ENCODE results near the gene RGS7. TPM values are rescaled to one million over a fixed set of nuclear protein-coding genes. Genes with fewer than 3 reads are reported as not detected.

RGS7 gene
- total and polyA plus RNA-seq, 2 of the 4 experiments (the other 2 are of a cell fraction) = 0.58 to 0.72 TPM

GRCh38 chr1:240844486-240844885 is 512.5 kb downstream of the RGS7 start:
- no peak overlapping the region for H3K4me3 ChIP-seq (ENCODE audit: insufficient read depth, low read depth, low read length)
- H4K91ac ChIP-seq (ENCODE audit: insufficient read depth, low read depth, low read length) = no peak overlapping the region
- no peak overlapping the region for H2AFZ ChIP-seq (replicated peaks; ENCODE audit: low read length, poor library complexity)
- dilution Hi-C loops (cut with HindIII; ENCODE audit: low sequenced_read_pairs, unreplicated experiment) = no loop called here
- no peak overlapping the region for H3K27ac ChIP-seq (ENCODE audit: insufficient read depth, low read length)
- TF ChIP-seq RAD21 (IDR thresholded peaks at IDR 0.05; ENCODE audit: low read length) (no peak), RCOR1 (IDR thresholded peaks at IDR 0.05; ENCODE audit: insufficient replicate concordance, low read length) (no peak), RFX5 (IDR thresholded peaks at IDR 0.05; ENCODE audit: low read depth, low read length) (no peak), BHLHE40 (IDR thresholded peaks at IDR 0.05; ENCODE audit: low read depth, low read length) (no peak), USF2 (IDR thresholded peaks at IDR 0.05; ENCODE audit: low read depth, low read length) (no peak), CEBPB (IDR thresholded peaks at IDR 0.05; ENCODE audit: low read depth, low read length) (no peak), CTCF (conservative IDR thresholded peaks at IDR 0.05; ENCODE audit: low read depth, low read length) (no peak), POLR2A (IDR thresholded peaks at IDR 0.05; ENCODE audit: low read depth, low read length) (no peak), MAZ (IDR thresholded peaks at IDR 0.05; ENCODE audit: borderline replicate concordance, low read depth, low read length) (no peak), FOS (IDR thresholded peaks at IDR 0.05; ENCODE audit: low read depth, low read length) (no peak), SMC3 (IDR thresholded peaks at IDR 0.05; ENCODE audit: low read depth, low read length) (no peak)
- TF ChIP-seq, protein P1, sequence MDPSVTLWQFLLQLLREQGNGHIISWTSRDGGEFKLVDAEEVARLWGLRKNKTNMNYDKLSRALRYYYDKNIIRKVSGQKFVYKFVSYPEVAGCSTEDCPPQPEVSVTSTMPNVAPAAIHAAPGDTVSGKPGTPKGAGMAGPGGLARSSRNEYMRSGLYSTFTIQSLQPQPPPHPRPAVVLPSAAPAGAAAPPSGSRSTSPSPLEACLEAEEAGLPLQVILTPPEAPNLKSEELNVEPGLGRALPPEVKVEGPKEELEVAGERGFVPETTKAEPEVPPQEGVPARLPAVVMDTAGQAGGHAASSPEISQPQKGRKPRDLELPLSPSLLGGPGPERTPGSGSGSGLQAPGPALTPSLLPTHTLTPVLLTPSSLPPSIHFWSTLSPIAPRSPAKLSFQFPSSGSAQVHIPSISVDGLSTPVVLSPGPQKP (IDR thresholded peaks at IDR 0.05; ENCODE audit: borderline replicate concordance, low read depth, low read length) = no peak
- no peaks in the 10 kb centered on the region for H3K4me1 ChIP-seq (ENCODE audit: control insufficient read depth, insufficient read depth, low read length)
- no peak overlapping the region for H2BK5ac ChIP-seq (ENCODE audit: low read depth, low read length, poor library complexity, severe bottlenecking)
- no peak overlapping the region for H3K4ac ChIP-seq (ENCODE audit: low read depth, low read length)
- H3K9me3 ChIP-seq (ENCODE audit: control insufficient read depth, insufficient read depth, low read length) = no peaks in the 10 kb centered on the region
- DNase-seq = no peak
- no peak overlapping the region for H4K8ac ChIP-seq (ENCODE audit: low read depth in 2 of 2, low read length in 2 of 2)
- H2BK20ac ChIP-seq (ENCODE audit: low read depth, low read length) = no peak overlapping the region
- no peak overlapping the region for H2BK15ac ChIP-seq (ENCODE audit: low read depth, low read length)
- H3K14ac ChIP-seq (replicated peaks; ENCODE audit: low read depth, low read length) = no peak overlapping the region
- no CpG with 5 or more reads among the region's 1 CpG for WGBS, 2 experiments (ENCODE audit: extremely low coverage in 2 of 2, insufficient read length in 1 of 2)
- H3K79me1 ChIP-seq (ENCODE audit: low read depth in 1 of 2, low read length in 2 of 2) = no peaks in the 10 kb centered on the region
- intact Hi-C loops (cut with micrococcal nuclease) = no loop called here
- no peak overlapping the region for H3K56ac ChIP-seq (ENCODE audit: extremely low read depth, insufficient read depth, low read length)
- no peak overlapping the region for H3K4me2 ChIP-seq (ENCODE audit: low read depth, low read length)
- ChIA-PET CTCF (no interaction called here), POLR2A (ENCODE audit: unreplicated experiment) (no interaction called here)
- H3K27me3 ChIP-seq (ENCODE audit: control insufficient read depth, insufficient read depth, low read length) = peaks cover 3% of the 10 kb centered on the region; the same call in 1 of the 2 replicates
- no peak overlapping the region for H3K23ac ChIP-seq (ENCODE audit: low read depth, low read length)
- in situ Hi-C loops (cut with MboI; ENCODE audit: low sequenced_read_pairs) = no loop called here
- no peak overlapping the region for H3K9ac ChIP-seq (ENCODE audit: low read depth, low read length)
- H2BK120ac ChIP-seq (ENCODE audit: low read depth, low read length) = no peak overlapping the region
- no peak for ATAC-seq (ENCODE audit: low read depth)
- no peaks in the 10 kb centered on the region; the same call in 1 of the 2 replicates for H3K9me1 ChIP-seq (ENCODE audit: insufficient read depth, low read length)
- no peaks in the 10 kb centered on the region for H3K36me3 ChIP-seq (ENCODE audit: control insufficient read depth, insufficient read depth, low read length)
- no peak overlapping the region for H2AK9ac ChIP-seq (replicated peaks; ENCODE audit: low read depth, low read length, poor library complexity)
- no peak overlapping the region for H3K18ac ChIP-seq (ENCODE audit: low read depth, low read length)
- H4K5ac ChIP-seq (ENCODE audit: low read depth, low read length) = no peak overlapping the region
- H4K20me1 ChIP-seq (ENCODE audit: insufficient read depth, low read length) = no peaks in the 10 kb centered on the region
- H2AK5ac ChIP-seq (ENCODE audit: low read depth, low read length) = no peak overlapping the region
- no TSS peak for BruUV-seq (replicated peaks)

All from IMR-90 (cell line).